ENCODE results near the gene KDELR1.

DNA sequence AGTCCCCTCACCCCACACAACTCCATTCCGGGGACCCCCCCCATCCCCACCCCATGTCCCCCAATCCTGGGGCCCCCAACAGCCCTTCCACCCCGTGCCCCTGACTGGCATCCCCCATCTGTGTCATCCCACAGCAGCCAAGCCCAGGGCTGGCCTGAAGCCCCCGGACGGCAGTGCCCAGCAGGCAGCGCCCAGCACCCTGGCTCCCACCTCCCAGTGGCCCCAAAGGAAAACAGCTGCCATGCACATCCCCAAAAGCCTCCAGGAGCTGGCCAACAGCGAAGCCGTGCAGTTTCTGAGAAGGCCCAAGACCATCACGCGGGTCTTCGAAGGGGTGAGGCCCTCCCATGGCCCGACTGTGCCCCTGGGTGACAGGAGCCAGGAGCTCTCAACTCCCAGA, 25.7 kb downstream of the KDELR1 start:
- TF ChIP-seq, protein P1, sequence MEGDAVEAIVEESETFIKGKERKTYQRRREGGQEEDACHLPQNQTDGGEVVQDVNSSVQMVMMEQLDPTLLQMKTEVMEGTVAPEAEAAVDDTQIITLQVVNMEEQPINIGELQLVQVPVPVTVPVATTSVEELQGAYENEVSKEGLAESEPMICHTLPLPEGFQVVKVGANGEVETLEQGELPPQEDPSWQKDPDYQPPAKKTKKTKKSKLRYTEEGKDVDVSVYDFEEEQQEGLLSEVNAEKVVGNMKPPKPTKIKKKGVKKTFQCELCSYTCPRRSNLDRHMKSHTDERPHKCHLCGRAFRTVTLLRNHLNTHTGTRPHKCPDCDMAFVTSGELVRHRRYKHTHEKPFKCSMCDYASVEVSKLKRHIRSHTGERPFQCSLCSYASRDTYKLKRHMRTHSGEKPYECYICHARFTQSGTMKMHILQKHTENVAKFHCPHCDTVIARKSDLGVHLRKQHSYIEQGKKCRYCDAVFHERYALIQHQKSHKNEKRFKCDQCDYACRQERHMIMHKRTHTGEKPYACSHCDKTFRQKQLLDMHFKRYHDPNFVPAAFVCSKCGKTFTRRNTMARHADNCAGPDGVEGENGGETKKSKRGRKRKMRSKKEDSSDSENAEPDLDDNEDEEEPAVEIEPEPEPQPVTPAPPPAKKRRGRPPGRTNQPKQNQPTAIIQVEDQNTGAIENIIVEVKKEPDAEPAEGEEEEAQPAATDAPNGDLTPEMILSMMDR (conservative IDR thresholded peaks at IDR 0.05; ENCODE audit: low read depth, low read length), result no peak
- TF ChIP-seq EZH2 (IDR thresholded peaks at IDR 0.05; ENCODE audit: borderline replicate concordance, low read depth, low read length, poor library complexity, severe bottlenecking), result no peak
